Lower leg skin (tissue), 4 donors: ENCODE results near the gene SLC39A6. TPM values are rescaled to one million over a fixed set of nuclear protein-coding genes. Genes with fewer than 3 reads are reported as not detected.
A peak's percentile ranks its signal among the peaks of the same experiment; 100 is the strongest.
"Not testable (repeated sequence)": the region's sequence is repeated elsewhere in the genome, so short reads cannot be mapped to it uniquely, and the experiment has no call there.

ENCODE experiments used
- DNase-seq, 2 donors: peaks; one replicate each; pipeline ENCODE4 v3.0.0-alpha.2; 2019; ENCODE audit warnings: low spot score in 2 of 2
- H3K4me3 ChIP-seq: fragments of 200-600 bp; sonication (generic); 2 replicates; pipeline ENCODE4 v1.5.1; 2017; ENCODE audit warnings: mild to moderate bottlenecking, low read depth; ENCODE audit not compliant: poor library complexity, severe bottlenecking
- POLR2A ChIP-seq, 2 donors: fragments of 450-650 bp; IDR thresholded peaks; one replicate each; pipeline ENCODE4 v1.6.1; 2016 to 2017; ENCODE audit warnings: antibody characterized with exemption in 2 of 2, mild to moderate bottlenecking in 1 of 2, moderate library complexity in 1 of 2
- WGBS, 2 donors: methylation state at CpG; one replicate each; pipeline ENCODE4 v1.1.5; 2018; 5-methylcytosine and 5-hydroxymethylcytosine counted together
- intact Hi-C: fragments of 100-400 bp; cut with DNase I; formaldehyde crosslinking; loops from one replicate; pipeline ENCODE4 v1.15.0; 2023; ENCODE audit warnings: low total_unique reads
- total RNA-seq, 4 donors: library from RNA; depleted of rRNA; stranded (reverse); fragments of >200 nt; gene quantifications; one replicate each; pipeline ENCODE4 v1.1.0, GENCODE V29; 2016
- TF ChIP-seq, protein P1 (sequence below), 3 donors: fragments of 450-650 bp; IDR thresholded peaks; one replicate each; pipeline ENCODE4 v1.5.1; 2016; ENCODE audit warnings: antibody characterized with exemption in 3 of 3, mild to moderate bottlenecking in 3 of 3, moderate library complexity in 2 of 3

Gene SLC39A6
- total RNA-seq, 4 donors from 2014 or later = 64.3 to 137 (median 83.2) TPM

DNA sequence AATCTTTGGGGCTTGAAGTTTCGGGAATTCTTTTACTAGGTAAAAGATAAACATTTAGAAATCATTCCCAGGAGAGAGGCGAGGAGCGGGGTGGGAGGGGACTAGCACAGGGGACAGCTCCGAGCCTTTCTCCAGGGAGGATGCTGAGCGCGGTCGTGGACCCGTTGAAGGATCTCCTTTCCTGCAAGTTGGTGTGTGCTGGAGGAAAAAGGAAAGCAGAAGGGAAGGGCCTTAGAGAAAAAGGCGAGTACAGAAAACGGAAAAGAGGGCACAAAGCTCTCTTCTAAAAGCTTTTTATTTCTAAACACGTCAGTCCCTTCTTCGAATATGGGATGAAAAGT, 640 bp downstream of the SLC39A6 start:
- no peak for DNase-seq
- intact Hi-C loops = no loop called here
- 1% methylated on average over 12 of the region's 12 CpGs for WGBS, 2 donors
- peak overlapping the region; percentile 90 for H3K4me3 ChIP-seq
- no peak for TF ChIP-seq POLR2A (IDR thresholded peaks at IDR 0.05)
- TF ChIP-seq, protein P1, sequence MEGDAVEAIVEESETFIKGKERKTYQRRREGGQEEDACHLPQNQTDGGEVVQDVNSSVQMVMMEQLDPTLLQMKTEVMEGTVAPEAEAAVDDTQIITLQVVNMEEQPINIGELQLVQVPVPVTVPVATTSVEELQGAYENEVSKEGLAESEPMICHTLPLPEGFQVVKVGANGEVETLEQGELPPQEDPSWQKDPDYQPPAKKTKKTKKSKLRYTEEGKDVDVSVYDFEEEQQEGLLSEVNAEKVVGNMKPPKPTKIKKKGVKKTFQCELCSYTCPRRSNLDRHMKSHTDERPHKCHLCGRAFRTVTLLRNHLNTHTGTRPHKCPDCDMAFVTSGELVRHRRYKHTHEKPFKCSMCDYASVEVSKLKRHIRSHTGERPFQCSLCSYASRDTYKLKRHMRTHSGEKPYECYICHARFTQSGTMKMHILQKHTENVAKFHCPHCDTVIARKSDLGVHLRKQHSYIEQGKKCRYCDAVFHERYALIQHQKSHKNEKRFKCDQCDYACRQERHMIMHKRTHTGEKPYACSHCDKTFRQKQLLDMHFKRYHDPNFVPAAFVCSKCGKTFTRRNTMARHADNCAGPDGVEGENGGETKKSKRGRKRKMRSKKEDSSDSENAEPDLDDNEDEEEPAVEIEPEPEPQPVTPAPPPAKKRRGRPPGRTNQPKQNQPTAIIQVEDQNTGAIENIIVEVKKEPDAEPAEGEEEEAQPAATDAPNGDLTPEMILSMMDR (IDR thresholded peaks at IDR 0.05) = no peak

DNA sequence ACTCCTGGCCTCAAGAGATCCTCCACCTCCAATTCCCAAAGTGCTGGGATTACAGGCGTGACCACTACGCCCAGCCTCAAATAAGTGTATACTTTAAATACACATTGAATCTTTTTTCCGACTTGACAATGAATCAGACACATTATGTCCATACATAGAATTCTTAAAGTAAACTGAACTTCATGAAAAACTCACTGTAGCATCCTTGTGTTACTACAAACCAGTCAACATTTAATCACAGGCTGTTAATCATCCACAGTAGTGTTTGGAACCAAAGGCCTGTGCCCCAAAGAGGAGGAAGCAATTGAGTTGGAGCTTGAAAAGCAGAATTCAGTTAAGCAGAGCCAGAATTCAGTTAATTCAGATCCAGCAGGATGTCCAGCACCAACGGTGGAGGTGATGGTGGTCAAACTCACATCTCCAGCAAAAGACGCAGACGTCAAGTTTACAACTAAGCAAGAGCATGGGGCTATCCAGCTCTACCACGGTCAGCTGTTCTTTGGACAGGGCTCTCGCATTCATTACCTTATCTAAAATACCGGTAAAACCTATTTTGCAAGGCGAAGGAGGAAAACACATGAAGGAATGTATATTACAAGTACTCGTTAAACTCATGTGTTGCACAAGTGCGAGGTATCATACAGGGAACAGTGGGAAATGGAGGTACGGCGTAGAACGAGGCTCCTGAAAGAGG, 1.2 kb downstream of the SLC39A6 start:
- WGBS, 2 donors = 33 to 41% methylated on average over 15 of the region's 15 CpGs
- no peak for DNase-seq
- no peak for TF ChIP-seq POLR2A (IDR thresholded peaks at IDR 0.05)
- H3K4me3 ChIP-seq = no peak overlapping the region
- intact Hi-C loops = no loop called here

DNA sequence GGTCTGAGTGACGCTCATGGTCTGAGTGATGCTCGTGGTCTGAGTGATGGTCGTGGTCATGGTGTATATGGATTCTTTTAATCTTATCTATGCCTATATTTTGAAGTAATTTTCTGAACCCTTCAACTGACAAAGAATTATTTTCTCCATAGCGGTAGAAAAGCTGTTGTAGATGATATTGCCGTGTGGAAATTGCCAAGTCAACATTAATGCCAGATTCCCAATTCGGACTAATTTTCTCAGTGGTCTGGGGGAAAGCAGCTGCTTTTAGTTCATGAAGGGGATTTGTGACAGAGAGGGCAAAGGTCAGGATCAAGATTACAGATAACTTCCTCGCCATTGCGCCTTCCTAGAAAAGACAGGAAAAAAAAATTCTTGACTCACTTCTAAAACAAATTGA, 2.5 kb downstream of the SLC39A6 start:
- intact Hi-C loops = no loop called here
- 94% methylated on average over 8 of the region's 8 CpGs for WGBS, 2 donors
- TF ChIP-seq, protein P1 (IDR thresholded peaks at IDR 0.05) = no peak
- TF ChIP-seq POLR2A (IDR thresholded peaks at IDR 0.05) = no peak
- H3K4me3 ChIP-seq = no peak overlapping the region
- DNase-seq = no peak

DNA sequence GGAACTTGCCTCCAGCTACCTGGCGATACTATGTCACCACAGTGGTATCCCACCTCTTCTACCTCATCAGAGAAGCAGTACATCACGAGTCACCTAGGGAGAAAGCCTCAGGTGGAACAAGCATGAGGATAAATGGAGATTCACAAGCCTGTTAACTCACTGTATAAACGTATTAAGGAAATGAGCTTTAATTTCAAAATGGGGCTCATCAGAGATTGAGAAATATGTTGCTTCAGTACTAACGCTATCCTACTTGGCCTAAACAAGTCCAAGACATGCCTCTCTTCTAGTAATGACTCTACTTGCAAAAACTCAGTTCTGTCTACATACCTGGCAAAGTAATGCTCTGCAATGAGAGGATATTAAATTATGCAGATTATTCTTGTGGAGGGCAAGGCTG, 4.3 kb downstream of the SLC39A6 start:
- 70 to 71% methylated on average over 4 of the region's 4 CpGs for WGBS, 2 donors
- intact Hi-C loops = no loop called here
- no peak overlapping the region for H3K4me3 ChIP-seq
- DNase-seq = no peak
- TF ChIP-seq, protein P1 (IDR thresholded peaks at IDR 0.05) = no peak
- no peak for TF ChIP-seq POLR2A (IDR thresholded peaks at IDR 0.05)

DNA sequence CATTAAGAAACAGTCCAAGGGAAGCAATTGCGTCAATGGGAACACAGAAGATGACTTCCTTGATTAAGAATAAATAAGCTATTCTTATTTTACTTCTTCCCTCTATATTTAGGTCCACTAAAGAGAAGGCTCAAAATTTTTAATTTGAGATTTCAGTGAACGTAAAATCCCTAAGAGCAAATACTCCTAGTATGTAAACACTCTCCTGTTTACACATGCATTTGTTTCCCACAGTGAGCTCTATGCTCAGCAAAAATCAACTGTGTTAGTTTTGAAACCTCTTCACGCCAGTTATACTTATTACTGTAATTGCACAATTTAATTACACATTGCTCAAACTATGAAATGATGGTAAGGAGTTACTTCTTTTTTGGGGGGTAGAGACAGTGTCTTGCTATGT, 8.8 kb downstream of the SLC39A6 start:
- TF ChIP-seq, protein P1 (IDR thresholded peaks at IDR 0.05) = no peak
- no peak for TF ChIP-seq POLR2A (IDR thresholded peaks at IDR 0.05)
- no peak for DNase-seq
- intact Hi-C loops = no loop called here
- 84 to 91% methylated on average over 3 of the region's 3 CpGs for WGBS, 2 donors
- no peak overlapping the region for H3K4me3 ChIP-seq

DNA sequence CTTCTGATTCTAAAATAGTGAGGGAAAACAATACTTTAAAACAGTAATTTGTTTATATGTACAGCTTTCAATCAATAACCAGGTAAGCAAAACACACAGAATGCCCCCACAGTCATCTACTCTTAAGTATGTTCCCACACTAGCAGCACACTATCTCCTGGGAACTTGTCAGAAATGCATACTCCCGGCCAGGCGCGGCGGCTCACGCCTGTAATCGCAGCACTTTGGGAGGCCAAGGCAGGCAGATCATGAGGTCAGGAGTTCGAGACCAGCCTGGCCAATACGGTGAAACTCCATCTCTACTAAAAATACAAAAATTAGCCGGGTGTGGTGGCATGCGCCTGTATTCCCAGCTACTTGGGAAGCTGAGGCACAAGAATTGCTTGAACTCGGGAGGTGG, 12.4 kb downstream of the SLC39A6 start:
- H3K4me3 ChIP-seq, intact Hi-C loops, DNase-seq: not testable (repeated sequence)
- WGBS, 2 donors = 94 to 98% methylated on average over 11 of the region's 11 CpGs

DNA sequence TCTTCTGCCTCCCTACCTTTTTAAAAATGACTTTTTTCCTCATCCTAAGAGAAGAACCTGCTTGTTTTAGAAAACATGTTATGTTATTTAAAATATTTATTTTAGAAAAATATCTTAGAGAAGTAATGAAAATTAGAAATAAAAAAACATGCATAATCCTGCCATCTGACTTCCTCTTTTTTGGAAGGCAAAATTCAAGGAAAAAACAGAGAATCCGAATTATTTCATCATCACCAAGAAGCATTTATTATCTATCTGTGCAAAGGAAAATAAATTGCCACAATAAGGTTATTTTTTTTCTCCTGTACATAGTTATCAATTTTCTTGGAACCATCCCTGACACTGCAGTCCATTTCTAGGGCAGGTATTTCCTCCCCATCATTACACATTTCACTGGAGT, 14.4 kb downstream of the SLC39A6 start:
- WGBS, 2 donors = 88% methylated on average over 1 of the region's 1 CpG
- intact Hi-C loops = no loop called here
- H3K4me3 ChIP-seq = no peak overlapping the region
- DNase-seq = no peak
- TF ChIP-seq POLR2A (IDR thresholded peaks at IDR 0.05) = no peak
- TF ChIP-seq, protein P1 (IDR thresholded peaks at IDR 0.05) = no peak
